ENCODE measurements around the gene TUBB4B. TPM values are rescaled to one million over a fixed set of nuclear protein-coding genes. Genes with fewer than 3 reads are reported as not detected.

Gene TUBB4B
- 205 and 421 TPM in 2 replicates for total RNA-seq

GRCh38 chr9:137240841-137241489 lies at the start of gene TUBB4B:
TSS of gene TUBB4B (plus strand) at chr9:137241287. CDS start at chr9:137241361, 74 bp downstream.

GRCh38 chr9:137200311-137201204 lies 40.5 kb upstream of the TUBB4B start, which contains the start of gene TPRN:
TSS of gene TPRN (minus strand) at chr9:137200741. CDS start at chr9:137200711, 30 bp downstream.

GRCh38 chr9:137205126-137206069 lies 35.7 kb upstream of the TUBB4B start, which contains the start of the genes NDOR1 and TMEM203:
TSS of gene NDOR1 (plus strand) at chr9:137205700. CDS start at chr9:137205778, 78 bp downstream.
TSS of gene TMEM203 (minus strand) at chr9:137205648. CDS start at chr9:137205414, 234 bp downstream.

GRCh38 chr9:137222190-137223077 lies 18.7 kb upstream of the TUBB4B start, which contains the start of gene RNF208:
TSS of gene RNF208 (minus strand) at chr9:137222240. CDS start at chr9:137221212, 1,028 bp downstream.

GRCh38 chr9:137224830-137225694 lies 16.0 kb upstream of the TUBB4B start, which contains the start of gene CYSRT1:
TSS of gene CYSRT1 (plus strand) at chr9:137225174. CDS start at chr9:137225622, 448 bp downstream.

GRCh38 chr9:137227054-137227852 lies 13.8 kb upstream of the TUBB4B start, which contains the start of gene RNF224:
TSS of gene RNF224 (plus strand) at chr9:137227502. CDS start at chr9:137228336, 834 bp downstream.

GRCh38 chr9:137230705-137231371 lies 10.2 kb upstream of the TUBB4B start, which contains the start of gene SLC34A3:
TSS of gene SLC34A3 (plus strand) at chr9:137230901. CDS start at chr9:137231703, 802 bp downstream.

GRCh38 chr9:137251194-137251461 lies 10.0 kb downstream of the TUBB4B start, which contains the start of gene STPG3:
TSS of gene STPG3 (plus strand) at chr9:137251286. CDS start at chr9:137251287, 1 bp downstream.

GRCh38 chr9:137254624-137255447 lies 13.7 kb downstream of the TUBB4B start, which contains the start of gene NELFB:
TSS of gene NELFB (plus strand) at chr9:137255327.

GRCh38 chr9:137277329-137278041 lies 36.4 kb downstream of the TUBB4B start, which contains the start of gene TOR4A:
TSS of gene TOR4A (plus strand) at chr9:137277726. CDS start at chr9:137278690, 964 bp downstream.

Other genes with a start within 250 kb of the TUBB4B start
- 16.1 and 16.2 TPM in 2 replicates for gene PAXX, start 248.9 kb upstream of the TUBB4B start, total RNA-seq
- gene CLIC3, start 244.7 kb upstream of the TUBB4B start, total RNA-seq: 1.6 and 5.8 TPM in 2 replicates
- gene ABCA2, start 213.1 kb upstream of the TUBB4B start, total RNA-seq: 22.1 and 30.8 TPM in 2 replicates
- not detected in 2 replicates for gene FUT7, start 209.2 kb upstream of the TUBB4B start, total RNA-seq
- 22.1 and 36.9 TPM in 2 replicates for gene NPDC1, start 195.1 kb upstream of the TUBB4B start, total RNA-seq
- gene ENTPD2, start 187.2 kb upstream of the TUBB4B start, total RNA-seq: not detected in 2 replicates
- gene SAPCD2, start 170.7 kb upstream of the TUBB4B start, total RNA-seq: 1.5 and 8.0 TPM in 2 replicates
- gene UAP1L1, start 163.8 kb upstream of the TUBB4B start, total RNA-seq: 31.3 and 34.7 TPM in 2 replicates
- 91.3 and 113 TPM in 2 replicates for gene MAN1B1, start 154.3 kb upstream of the TUBB4B start, total RNA-seq
- gene DPP7, start 126.6 kb upstream of the TUBB4B start, total RNA-seq: 89.9 and 123 TPM in 2 replicates
- 0.15 and 0.33 TPM in 2 replicates for gene GRIN1, start 102.1 kb upstream of the TUBB4B start, total RNA-seq
- not detected in 2 replicates for gene LRRC26, start 71.2 kb upstream of the TUBB4B start, total RNA-seq
- gene TMEM210, start 69.2 kb upstream of the TUBB4B start, total RNA-seq: not detected in 2 replicates
- 28.0 and 31.0 TPM in 2 replicates for gene ANAPC2, start 52.7 kb upstream of the TUBB4B start, total RNA-seq
- gene SSNA1, start 52.6 kb upstream of the TUBB4B start, total RNA-seq: 55.1 and 92.1 TPM in 2 replicates
- gene TPRN, start 40.5 kb upstream of the TUBB4B start, total RNA-seq: 7.7 and 11.6 TPM in 2 replicates
- gene TMEM203, start 35.6 kb upstream of the TUBB4B start, total RNA-seq: 41.5 and 48.8 TPM in 2 replicates
- gene NDOR1, start 35.6 kb upstream of the TUBB4B start, total RNA-seq: 5.1 and 6.8 TPM in 2 replicates
- gene RNF208, start 19.0 kb upstream of the TUBB4B start, total RNA-seq: 0.15 and 0.50 TPM in 2 replicates
- 0.44 and 1.7 TPM in 2 replicates for gene CYSRT1, start 16.1 kb upstream of the TUBB4B start, total RNA-seq
- 0.17 TPM in 1 of 2 replicates, not detected in the other for gene RNF224, start 13.8 kb upstream of the TUBB4B start, total RNA-seq
- gene SLC34A3, start 10.4 kb upstream of the TUBB4B start, total RNA-seq: under 0.01 TPM in 1 of 2 replicates, not detected in the other
- gene STPG3, start 10.0 kb downstream of the TUBB4B start, total RNA-seq: 0.66 TPM in 1 of 2 replicates, not detected in the other
- 53.4 and 63.5 TPM in 2 replicates for gene NELFB, start 14.0 kb downstream of the TUBB4B start, total RNA-seq
- gene TOR4A, start 36.4 kb downstream of the TUBB4B start, total RNA-seq: 25.5 and 28.9 TPM in 2 replicates
- 0.29 and 0.33 TPM in 2 replicates for gene NRARP, start 61.0 kb downstream of the TUBB4B start, total RNA-seq
- gene EXD3, start 181.9 kb downstream of the TUBB4B start, total RNA-seq: 14.0 and 19.4 TPM in 2 replicates
- gene NOXA1, start 182.1 kb downstream of the TUBB4B start, total RNA-seq: 0.73 and 1.7 TPM in 2 replicates
- gene ENTPD8, start 200.1 kb downstream of the TUBB4B start, total RNA-seq: 0.15 TPM in 1 of 2 replicates, not detected in the other
- 20.4 and 32.7 TPM in 2 replicates for gene NSMF, start 218.0 kb downstream of the TUBB4B start, total RNA-seq

Measured in smooth muscle cell of trachea (primary cell).